ENCODE results near the gene ADIPOR2.

ADIPOR2 gene

GRCh38 chr12:1829306-1829900 lies 138.5 kb downstream of the ADIPOR2 start:
- DNase-seq (ENCODE audit: low spot score), result no peak

DNA sequence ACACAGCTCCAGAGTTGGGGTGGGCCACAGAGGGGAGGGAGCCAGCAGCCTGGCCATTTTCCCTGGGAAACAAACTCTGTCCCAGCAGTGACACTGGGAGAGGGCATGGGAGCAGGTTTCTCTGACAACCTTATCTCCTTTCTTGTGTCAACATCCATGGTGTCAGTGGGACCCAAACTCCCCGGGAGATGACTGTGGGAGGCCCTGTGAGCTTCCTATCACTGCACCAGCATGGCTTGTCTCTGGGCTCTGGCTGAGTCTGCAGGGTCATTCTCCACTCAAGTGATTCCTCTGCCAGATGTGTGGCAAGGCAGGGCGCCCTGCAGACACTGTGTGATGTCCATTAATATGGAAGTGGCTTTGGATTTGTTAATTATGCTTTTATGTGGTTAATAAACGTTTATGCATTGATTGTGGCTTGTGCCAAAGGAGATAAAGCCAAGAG lies 139.6 kb downstream of the ADIPOR2 start:
- no peak for DNase-seq (ENCODE audit: low spot score)

DNA sequence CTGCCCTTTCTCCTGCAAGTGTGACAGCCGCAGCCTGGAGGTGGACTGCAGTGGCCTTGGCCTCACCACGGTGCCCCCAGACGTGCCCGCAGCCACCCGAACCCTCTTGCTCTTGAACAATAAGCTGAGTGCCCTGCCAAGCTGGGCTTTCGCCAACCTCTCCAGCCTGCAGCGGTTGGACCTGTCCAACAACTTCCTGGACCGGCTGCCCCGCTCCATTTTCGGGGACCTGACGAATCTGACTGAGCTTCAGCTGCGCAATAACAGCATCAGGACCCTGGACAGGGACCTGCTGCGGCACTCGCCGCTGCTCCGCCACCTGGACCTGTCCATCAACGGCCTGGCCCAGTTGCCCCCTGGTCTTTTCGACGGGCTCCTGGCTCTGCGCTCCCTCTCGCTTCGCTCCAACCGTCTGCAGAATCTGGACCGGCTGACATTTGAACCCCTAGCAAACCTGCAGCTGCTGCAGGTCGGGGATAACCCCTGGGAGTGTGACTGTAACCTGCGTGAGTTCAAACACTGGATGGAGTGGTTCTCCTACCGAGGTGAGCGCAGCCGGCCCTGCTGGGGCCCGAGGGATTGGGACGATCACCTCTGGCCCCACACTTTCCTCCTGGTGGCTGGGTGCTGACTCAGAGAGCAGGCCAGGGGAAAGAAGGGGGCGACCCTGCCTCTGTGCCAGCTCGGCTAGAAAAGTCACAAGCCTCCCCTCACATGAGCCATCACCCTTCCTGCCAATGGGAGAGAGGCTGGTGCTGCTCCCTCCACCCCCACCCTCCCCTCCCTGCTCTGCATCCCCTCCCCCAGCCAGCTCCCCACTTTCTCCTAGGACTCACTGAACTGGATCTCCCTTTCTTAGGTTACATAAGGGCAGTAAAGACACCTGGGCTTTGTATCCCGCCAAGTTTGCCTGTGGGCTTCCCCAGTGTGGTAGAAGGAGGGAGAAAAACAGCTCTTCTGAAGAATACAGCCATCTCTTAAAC lies 140.4 kb downstream of the ADIPOR2 start:
- DNase-seq (ENCODE audit: low spot score), result no peak

DNA sequence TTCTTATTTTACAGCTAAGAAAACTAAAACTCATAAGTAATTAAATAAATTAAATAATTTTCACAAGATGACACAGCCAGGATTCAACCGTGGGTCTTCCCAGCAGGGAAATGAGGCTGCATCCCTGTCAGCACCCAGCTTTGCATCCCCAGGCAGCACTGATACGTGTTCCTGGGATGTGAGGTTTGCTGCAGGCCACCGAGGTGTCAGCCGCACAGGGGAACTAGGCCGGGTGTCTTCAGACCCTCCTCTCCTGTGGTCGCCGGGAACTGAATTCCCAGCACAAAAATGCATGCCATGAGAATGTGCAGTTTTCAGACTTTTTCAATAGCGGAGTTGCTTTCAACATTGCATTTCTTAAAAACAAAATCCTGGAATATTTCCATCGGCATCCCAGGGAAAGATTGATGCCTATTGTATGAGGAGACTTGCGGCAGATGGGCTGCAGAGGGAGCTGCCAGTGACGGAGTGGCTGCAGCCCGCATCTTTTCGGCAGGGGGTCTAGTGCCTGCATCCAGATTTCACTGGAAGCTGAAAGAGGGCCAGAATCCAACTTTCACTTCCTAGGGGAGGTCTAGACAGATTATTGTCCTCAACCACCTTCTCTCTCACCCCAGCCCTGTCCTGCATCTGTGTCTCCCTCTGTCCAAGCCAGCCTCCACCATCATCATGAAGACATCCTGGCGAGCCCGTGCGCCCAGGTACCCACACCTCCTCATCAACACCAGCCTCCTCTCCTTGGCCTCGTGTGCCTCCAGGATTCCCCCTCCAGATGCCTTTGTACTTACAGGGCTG lies 142.1 kb downstream of the ADIPOR2 start:
- DNase-seq (ENCODE audit: low spot score), result no peak

DNA sequence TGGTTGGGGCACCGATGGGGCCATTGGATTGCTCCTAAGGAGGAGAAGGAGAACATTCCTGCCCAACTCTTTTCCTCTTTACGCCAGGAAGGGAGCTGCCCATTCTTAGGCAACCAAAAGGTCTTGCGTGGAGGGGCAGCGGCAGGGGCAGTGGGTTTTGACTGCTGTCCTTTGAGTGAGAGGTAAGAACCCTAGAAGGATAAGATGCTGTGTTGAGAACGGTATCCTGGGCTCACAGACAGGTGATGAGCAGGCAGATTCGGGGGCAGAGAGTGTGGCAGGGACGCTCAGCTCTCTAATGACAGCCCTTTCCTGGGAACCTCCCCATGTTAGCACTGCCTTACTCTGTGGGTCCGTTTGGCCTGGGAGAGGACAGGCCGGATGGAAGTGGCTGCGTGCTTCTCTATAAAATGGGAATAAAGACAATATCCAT lies 142.7 kb downstream of the ADIPOR2 start:
- DNase-seq (ENCODE audit: low spot score), result no peak

DNA sequence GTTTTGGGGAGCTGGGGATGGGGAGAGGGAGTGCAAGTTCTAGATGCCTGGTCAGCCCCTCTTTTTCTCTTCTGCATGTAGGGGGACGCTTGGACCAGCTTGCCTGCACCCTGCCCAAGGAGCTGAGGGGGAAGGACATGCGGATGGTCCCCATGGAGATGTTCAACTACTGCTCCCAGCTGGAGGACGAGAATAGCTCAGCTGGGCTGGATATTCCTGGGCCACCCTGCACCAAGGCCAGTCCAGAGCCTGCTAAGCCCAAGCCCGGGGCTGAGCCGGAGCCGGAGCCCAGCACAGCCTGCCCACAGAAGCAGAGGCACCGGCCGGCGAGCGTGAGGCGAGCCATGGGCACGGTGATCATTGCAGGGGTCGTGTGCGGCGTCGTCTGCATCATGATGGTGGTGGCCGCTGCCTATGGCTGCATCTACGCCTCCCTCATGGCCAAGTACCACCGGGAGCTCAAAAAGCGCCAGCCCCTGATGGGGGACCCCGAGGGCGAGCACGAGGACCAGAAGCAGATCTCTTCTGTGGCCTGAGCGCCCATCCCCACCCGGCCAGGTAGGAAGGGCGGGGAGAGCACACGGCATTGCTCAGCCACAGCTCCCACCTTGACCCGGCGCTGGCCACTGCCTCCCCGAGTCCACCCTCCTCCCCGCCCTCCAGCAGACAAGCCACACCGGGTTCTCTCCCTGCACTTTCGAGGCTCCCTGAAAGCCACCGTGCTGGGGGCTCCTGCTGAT lies 143.5 kb downstream of the ADIPOR2 start:
- DNase-seq (ENCODE audit: low spot score), result no peak

- DNase-seq (ENCODE audit: low spot score), result no peak
Measured at GRCh38 chr12:1835211-1836131, 144.6 kb downstream of the ADIPOR2 start.

- DNase-seq (ENCODE audit: low spot score), result no peak
Measured at GRCh38 chr12:1836241-1836803, 145.5 kb downstream of the ADIPOR2 start.

DNA sequence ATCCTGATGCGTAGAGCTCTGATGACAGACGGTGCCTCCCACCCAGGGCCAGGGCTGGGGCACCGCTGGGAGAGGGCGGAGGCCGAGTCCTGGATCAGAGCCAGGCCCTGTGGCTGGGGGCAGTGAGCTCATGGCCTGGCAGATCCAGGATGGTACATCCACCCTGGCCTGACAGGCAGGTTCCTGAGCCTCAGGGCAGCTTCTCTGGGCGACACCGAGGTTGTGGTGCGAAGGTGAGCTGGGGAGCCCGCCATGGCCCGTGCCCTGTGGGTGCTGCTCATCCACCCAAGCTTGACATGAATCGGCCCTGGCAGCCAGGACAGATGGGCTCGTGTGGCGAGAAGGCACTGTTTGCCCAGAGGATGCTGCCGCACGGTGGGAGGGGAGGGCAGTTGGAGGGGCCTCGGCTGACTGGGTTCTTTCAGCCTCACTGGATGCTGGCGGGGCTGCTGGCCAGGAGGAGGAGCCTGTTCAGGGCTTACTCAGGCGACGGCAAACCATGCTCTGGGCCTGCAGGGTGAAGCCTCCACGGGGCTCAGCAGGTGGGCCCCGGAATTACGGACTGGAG lies 146.1 kb downstream of the ADIPOR2 start:
- DNase-seq (ENCODE audit: low spot score), result no peak

- no peak for DNase-seq (ENCODE audit: low spot score)
Measured at GRCh38 chr12:1837541-1838204, 146.8 kb downstream of the ADIPOR2 start.

Small RNAs within 50 kb of the gene (small RNA-seq; reads per million reads assigned to genes)
- 0 reads per million in 2 experiments for gene MIR3649
